H1 (cell line): Measurements from ENCODE around the gene DYNLT2. TPM values are rescaled to one million over a fixed set of nuclear protein-coding genes. Genes with fewer than 3 reads are reported as not detected.

ENCODE experiments used
- CTCF ChIA-PET: fragments of 300-600 bp; sonication (Branson Sonifier 250); formaldehyde crosslinking; loops from one replicate; lab custom pipeline; 2021; ENCODE audit not compliant: partially characterized antibody; lab: Charles Lee
- POLR2A ChIA-PET: fragments of 300-600 bp; sonication (Branson Sonifier 250); formaldehyde crosslinking; loops from one replicate; lab custom pipeline; 2021; ENCODE audit warnings: inconsistent platforms; ENCODE audit not compliant: partially characterized antibody; lab: Charles Lee
- DNase-seq, 2 experiments: peaks; one replicate each; pipeline versions ENCODE4 v3.0.0 to v3.0.0-alpha.2; 2010 to 2022; ENCODE audit warnings: low spot score in 2 of 2, low read depth in 1 of 2, mixed read lengths in 1 of 2
- FAIRE-seq: peaks from 2 replicates; lab custom pipeline; 2011; peaks lifted over from hg19 to GRCh38; lab: Jason Lieb, UNC
- H2AFZ ChIP-seq: 2 replicates; pipeline ENCODE4 v1.8.1; 2012; ENCODE audit warnings: low read length, inconsistent platforms
- H2AK5ac ChIP-seq: 2 replicates; pipeline ENCODE4 v1.6.1; 2013; ENCODE audit warnings: low read depth, low read length
- H2BK120ac ChIP-seq: replicated peaks from 2 replicates; pipeline ENCODE3; 2013; ENCODE audit warnings: low read depth, low read length, inconsistent platforms
- H2BK12ac ChIP-seq: 2 replicates; pipeline ENCODE4 v1.6.1; 2013; ENCODE audit warnings: low read depth, low read length
- H2BK15ac ChIP-seq: 2 replicates; pipeline ENCODE4 v1.6.1; 2013; ENCODE audit warnings: low read length
- H2BK20ac ChIP-seq: 2 replicates; pipeline ENCODE4 v1.6.1; 2013; ENCODE audit warnings: low read length
- H2BK5ac ChIP-seq: 2 replicates; pipeline ENCODE4 v1.6.1; 2013; ENCODE audit warnings: low read depth, low read length
- H3K14ac ChIP-seq: 2 replicates; pipeline ENCODE4 v1.6.1; 2013; ENCODE audit warnings: inconsistent platforms; ENCODE audit not compliant: insufficient read length
- H3K18ac ChIP-seq: 2 replicates; pipeline ENCODE4 v1.6.1; 2013; ENCODE audit warnings: low read length; ENCODE audit errors: extremely low read depth
- H3K23ac ChIP-seq: 2 replicates; pipeline ENCODE4 v1.6.1; 2013; ENCODE audit warnings: inconsistent platforms; ENCODE audit not compliant: insufficient read length
- H3K23me2 ChIP-seq: 2 replicates; pipeline ENCODE4 v1.6.1; 2013; ENCODE audit warnings: low read depth, low read length
- H3K27ac ChIP-seq: 2 replicates; pipeline ENCODE4 v1.6.1; 2011; ENCODE audit warnings: low read depth, low read length, inconsistent platforms
- H3K27me3 ChIP-seq, 4 experiments: replicated peaks in 1 of 4; 1 replicate in 1 of 4; 2 replicates in 3 of 4; pipeline versions ENCODE4 v1.6.1 to v1.8.1; 2011 to 2013; ENCODE audit warnings: low read length in 3 of 4, mild to moderate bottlenecking in 3 of 4, inconsistent platforms in 2 of 4, mixed read lengths in 2 of 4, moderate library complexity in 1 of 4; ENCODE audit not compliant: control insufficient read depth in 3 of 4, insufficient read depth in 3 of 4; ENCODE audit errors: extremely low read depth in 1 of 4
- H3K36me3 ChIP-seq, 4 experiments: 2 replicates each; pipeline versions ENCODE4 v1.6.1 to v1.8.1; 2011 to 2013; ENCODE audit warnings: mild to moderate bottlenecking in 4 of 4, low read length in 3 of 4, moderate library complexity in 2 of 4, control low read depth in 1 of 4, inconsistent platforms in 1 of 4; ENCODE audit not compliant: insufficient read depth in 4 of 4, control insufficient read depth in 2 of 4
- H3K4ac ChIP-seq: replicated peaks from 2 replicates; pipeline ENCODE3; 2013; ENCODE audit warnings: low read length, low read depth, mixed read lengths, inconsistent platforms; ENCODE audit not compliant: insufficient read length
- H3K4me1 ChIP-seq, 4 experiments: replicated peaks in 1 of 4; 1 replicate in 1 of 4; 2 replicates in 3 of 4; pipeline versions ENCODE4 v1.6.1 to v1.8.1; 2011 to 2013; ENCODE audit warnings: low read length in 3 of 4, inconsistent platforms in 2 of 4, mixed read lengths in 1 of 4; ENCODE audit not compliant: insufficient read depth in 4 of 4, control insufficient read depth in 3 of 4
- H3K4me2 ChIP-seq, 2 experiments: 2 replicates each; pipeline versions ENCODE4 v1.6.1 to v1.8.1; 2011 to 2013; ENCODE audit warnings: low read depth in 2 of 2, low read length in 2 of 2, control low read depth in 1 of 2, inconsistent platforms in 1 of 2, mild to moderate bottlenecking in 1 of 2; ENCODE audit not compliant: insufficient read depth in 1 of 2
- H3K4me3 ChIP-seq, 4 experiments: fragments of 200-600, 300-600 bp in 1 of 4; sonication (generic), shearing (Covaris generic), sonication (Bioruptor Twin) in 1 of 4; 2 replicates each; pipeline versions ENCODE4 v1.5.1 to v1.8.1; 2011 to 2016; ENCODE audit warnings: low read length in 4 of 4, low read depth in 3 of 4, control low read depth in 2 of 4, inconsistent platforms in 2 of 4, mild to moderate bottlenecking in 2 of 4, mixed read lengths in 1 of 4, moderate library complexity in 1 of 4; ENCODE audit not compliant: insufficient read depth in 2 of 4; ENCODE audit errors: extremely low read depth in 1 of 4
- H3K56ac ChIP-seq: replicated peaks from 2 replicates; pipeline ENCODE3; 2013; ENCODE audit warnings: low read depth, mild to moderate bottlenecking, mixed read lengths, low read length, inconsistent platforms; ENCODE audit not compliant: insufficient read length
- H3K79me1 ChIP-seq: 2 replicates; pipeline ENCODE4 v1.6.1; 2013; ENCODE audit warnings: low read depth, low read length, control low read depth
- H3K79me2 ChIP-seq, 2 experiments: 2 replicates each; pipeline versions ENCODE4 v1.6.1 to v1.8.1; 2012 to 2013; ENCODE audit warnings: low read length in 2 of 2, mild to moderate bottlenecking in 2 of 2, inconsistent platforms in 1 of 2; ENCODE audit not compliant: insufficient read depth in 2 of 2, control insufficient read depth in 1 of 2
- H3K9ac ChIP-seq, 4 experiments: replicated peaks in 1 of 4; 1 replicate in 1 of 4; 2 replicates in 3 of 4; pipeline versions ENCODE4 v1.6.1 to v1.8.1; 2011 to 2013; ENCODE audit warnings: low read depth in 3 of 4, low read length in 3 of 4, control low read depth in 2 of 4, mild to moderate bottlenecking in 2 of 4, moderate library complexity in 2 of 4, inconsistent platforms in 1 of 4; ENCODE audit errors: extremely low read depth in 1 of 4
- H3K9me3 ChIP-seq, 2 experiments: 2 replicates each; pipeline versions ENCODE4 v1.6.1 to v1.8.1; 2012 to 2013; ENCODE audit warnings: mild to moderate bottlenecking in 2 of 2, moderate library complexity in 2 of 2, control low read depth in 1 of 2, inconsistent platforms in 1 of 2, low read depth in 1 of 2, low read length in 1 of 2, mixed read lengths in 1 of 2; ENCODE audit not compliant: insufficient read depth in 2 of 2
- H4K20me1 ChIP-seq, 2 experiments: replicated peaks in 1 of 2; 2 replicates each; pipeline versions ENCODE3 to v1.8.1; 2011 to 2013; ENCODE audit warnings: inconsistent platforms in 2 of 2, low read length in 2 of 2, mild to moderate bottlenecking in 1 of 2; ENCODE audit not compliant: insufficient read depth in 2 of 2, control insufficient read depth in 1 of 2
- H4K5ac ChIP-seq: 2 replicates; pipeline ENCODE4 v1.6.1; 2013; ENCODE audit warnings: low read length, low read depth, mixed read lengths, inconsistent platforms; ENCODE audit not compliant: insufficient read length
- H4K8ac ChIP-seq: 2 replicates; pipeline ENCODE4 v1.8.0; 2013; ENCODE audit warnings: mild to moderate bottlenecking, moderate library complexity, low read length, inconsistent platforms; ENCODE audit not compliant: insufficient read depth; ENCODE audit errors: extremely low read depth
- H4K91ac ChIP-seq: replicated peaks from 2 replicates; pipeline ENCODE3; 2013; ENCODE audit warnings: low read length, mixed read lengths, inconsistent platforms; ENCODE audit not compliant: insufficient read length
- BACH1 ChIP-seq: IDR thresholded peaks from 2 replicates; pipeline ENCODE4 v1.6.1; 2012; ENCODE audit warnings: low read length, improper control_type of control experiment
- CREB1 ChIP-seq: IDR thresholded peaks from 2 replicates; pipeline ENCODE4 v1.6.1; 2012; ENCODE audit warnings: inconsistent platforms
- E2F6 ChIP-seq: IDR thresholded peaks from 2 replicates; pipeline ENCODE4 v1.6.1; 2012; ENCODE audit warnings: inconsistent platforms
- EP300 ChIP-seq, 2 experiments: IDR thresholded peaks; 1 replicate in 1 of 2; 2 replicates in 1 of 2; pipeline ENCODE4 v1.6.1; 2011 to 2012; ENCODE audit warnings: low read depth in 2 of 2, low read length in 2 of 2, mild to moderate bottlenecking in 2 of 2, borderline replicate concordance in 1 of 2, inconsistent platforms in 1 of 2, moderate library complexity in 1 of 2
- RAD21 ChIP-seq, 2 experiments: IDR thresholded peaks in 1 of 2; conservative IDR thresholded peaks in 1 of 2; 2 replicates each; pipeline ENCODE4 v1.6.1; 2011; ENCODE audit warnings: low read depth in 2 of 2, low read length in 2 of 2, improper control_type of control experiment in 1 of 2, inconsistent platforms in 1 of 2, mild to moderate bottlenecking in 1 of 2, moderate library complexity in 1 of 2
- RNF2 ChIP-seq: fragments of 200-900, 300-1000 bp; sonication (generic); IDR thresholded peaks from 2 replicates; pipeline ENCODE4 v1.7.1; 2016; ENCODE audit warnings: borderline replicate concordance, low read depth, mild to moderate bottlenecking, antibody characterized with exemption, low read length; ENCODE audit not compliant: poor library complexity, severe bottlenecking; ENCODE audit errors: missing control alignments
- SP1 ChIP-seq: IDR thresholded peaks from 2 replicates; pipeline ENCODE4 v1.6.1; 2011; ENCODE audit warnings: low read depth, low read length
- TBP ChIP-seq: IDR thresholded peaks from 2 replicates; pipeline ENCODE4 v1.6.1; 2011; ENCODE audit warnings: low read depth, low read length, improper control_type of control experiment
- TEAD4 ChIP-seq: IDR thresholded peaks from 2 replicates; pipeline ENCODE4 v1.6.1; 2012; ENCODE audit warnings: low read depth, low read length, inconsistent platforms, mixed read lengths
- USF2 ChIP-seq: IDR thresholded peaks from 2 replicates; pipeline ENCODE4 v1.6.1; 2011; ENCODE audit warnings: low read length, improper control_type of control experiment
- WGBS, 2 experiments: shearing (Covaris generic) in 1 of 2; methylation state at CpG; one replicate each; pipeline versions ENCODE4 v1.1.6 to v1.1.7; 2013 to 2015; ENCODE audit warnings: low lambda C conversion rate in 2 of 2, mixed read lengths in 2 of 2, inconsistent platforms in 1 of 2, low coverage in 1 of 2, missing lambda C conversion rate in 1 of 2; ENCODE audit not compliant: insufficient replicate concordance in 2 of 2, insufficient coverage in 1 of 2, insufficient read length in 1 of 2; ENCODE audit errors: extremely low coverage in 1 of 2, missing lambda C conversion rate in 1 of 2; 5-methylcytosine and 5-hydroxymethylcytosine counted together
- polyA plus RNA-seq, 7 experiments: library from polyadenylated mRNA; depleted of rRNA in 3 of 7; stranded (reverse) in 5 of 7; unstranded in 2 of 7; fragments of >200 nt in 5 of 7; fragments of 200-250 nt in 2 of 7; gene quantifications; 1 replicate in 5 of 7; 2 replicates in 1 of 7; 4 replicates in 1 of 7; pipeline versions ENCODE4 v1.2.1 to v1.2.3, GENCODE V29; 2011 to 2013; ENCODE audit warnings: missing spikeins in 2 of 7, mixed read lengths in 2 of 7
- total RNA-seq: library from RNA; stranded (reverse); fragmentation: NEBNext Ultra II Directional; extraction: Animal tissue kit (Norgen Biotek cat#: 25700); gene quantifications from 2 replicates; pipeline ENCODE4 v1.2.1, GENCODE V29; 2021

DYNLT2 gene
- total and polyA plus RNA-seq, 2 of the 8 experiments (the other 6 are each of a cell fraction or from before 2014, with no cell fraction given): 0.48 to 1.8 TPM

- H3K14ac ChIP-seq: no peak overlapping the region
- no peaks in the 10 kb centered on the region for H3K79me1 ChIP-seq
- H2BK15ac ChIP-seq: no peak overlapping the region
- H4K20me1 ChIP-seq: peaks cover 0 to 2% of the 10 kb centered on the region in 2 experiments
- TF ChIP-seq CREB1 (no peak), USF2 (no peak), BACH1 (no peak), E2F6 (no peak), RNF2 (no peak), SP1 (no peak), TBP (no peak), TEAD4 (no peak), EP300 (IDR thresholded peaks at IDR 0.05; ENCODE audit: borderline replicate concordance in 1 of 2, low read depth in 2 of 2, low read length in 2 of 2) (no peak), RAD21 (IDR thresholded peaks at IDR 0.05 in 1 of 2, conservative IDR thresholded peaks at IDR 0.05 in 1 of 2; ENCODE audit: low read depth in 2 of 2, low read length in 2 of 2) (no peak)
- no peaks in the 10 kb centered on the region for H3K36me3 ChIP-seq
- H4K91ac ChIP-seq: no peak overlapping the region
- ChIA-PET POLR2A (no interaction called here), CTCF (interaction anchor here (0.8 to 1.5 kb wide), 5 partner anchors 9 to 82 kb away, joined by 3 to 4 read pairs (median 3); no protein-coding TSS in a partner anchor)
- no peak overlapping the region for H2AK5ac ChIP-seq
- DNase-seq (peak in 1 of 2 experiments; percentile 13), FAIRE-seq (no peak)
- no peak overlapping the region for H3K4me3 ChIP-seq
- H4K8ac ChIP-seq: no peak overlapping the region
- H3K4ac ChIP-seq: no peak overlapping the region
- H4K5ac ChIP-seq: no peak overlapping the region
- no peaks in the 10 kb centered on the region for H3K23me2 ChIP-seq
- no peak overlapping the region for H2BK5ac ChIP-seq
- no peaks in the 10 kb centered on the region for H3K79me2 ChIP-seq
- H3K18ac ChIP-seq: no peak overlapping the region
- H3K4me2 ChIP-seq: no peak overlapping the region
- H3K27ac ChIP-seq: no peak overlapping the region
- no peak overlapping the region for H2AFZ ChIP-seq
- no peaks in the 10 kb centered on the region for H3K9me3 ChIP-seq
- no peak overlapping the region for H3K23ac ChIP-seq
- no peak overlapping the region for H3K56ac ChIP-seq
- H3K9ac ChIP-seq: no peak overlapping the region
- no peak overlapping the region for H2BK20ac ChIP-seq
- peaks cover 0 to 7% (median 3%) of the 10 kb centered on the region in 4 experiments; a peak in 4 of 7 replicates for H3K27me3 ChIP-seq
- H3K4me1 ChIP-seq: peaks cover 0 to 5% (median 4%) of the 10 kb centered on the region in 4 experiments; a peak in 5 of 7 replicates
- 89% methylated on average over 12 of the region's 12 CpGs; no CpG with 5 or more reads in 1 of the 2 experiments for WGBS, 2 experiments
- H2BK120ac ChIP-seq: no peak overlapping the region
- no peak overlapping the region for H2BK12ac ChIP-seq
Observed at GRCh38 chr6:169784821-169785340, 33.5 kb upstream of the DYNLT2 start.
